ENCODE results near the gene TUBAL3. TPM values are rescaled to one million over a fixed set of nuclear protein-coding genes. Genes with fewer than 3 reads are reported as not detected.

TUBAL3 gene
- not detected for total RNA-seq

- POLR2A ChIA-PET, result interaction anchor here (0.6 to 0.9 kb wide), 2 partner anchors 12 to 919 kb away, joined by 3 to 7 read pairs; no protein-coding TSS in a partner anchor
- CTCF ChIA-PET, result interaction anchor here (0.6 to 2.9 kb wide), 7 partner anchors 13 to 589 kb away, joined by 3 to 8 read pairs (median 3); no protein-coding TSS in a partner anchor
These were observed at the start of gene TUBAL3 for GRCh38 chr10:5404208-5405041. TUBAL3 (minus strand) TSS chr10:5404828; CDS start chr10:5404792, 36 bp downstream.

GRCh38 chr10:5453749-5454489, 49.3 kb upstream of the TUBAL3 start:
- Mint-ChIP-seq H3K4me1 (peaks cover 18% of the 10 kb centered on the region), H3K4me3 (no peak overlapping the region), H3K27ac (no peak overlapping the region), H3K36me3 (ENCODE audit: low read depth) (peaks cover 39% of the 10 kb centered on the region), H3K27me3 (no peaks in the 10 kb centered on the region), H3K9me3 (ENCODE audit: low read depth) (no peaks in the 10 kb centered on the region)
- POLR2A ChIA-PET, result no interaction called here
- CTCF ChIA-PET, result interaction anchor here (0.7 to 3.6 kb wide), 3 partner anchors 10 to 615 kb away, joined by 3 to 21 read pairs (median 6); no protein-coding TSS in a partner anchor
- ATAC-seq (no peak), DNase-seq (no peak)
- intact Hi-C loops (cut with DNase I, micrococcal nuclease), result no loop called here

More at GRCh38 chr10:5404208-5405041, at the start of gene TUBAL3:
- Mint-ChIP-seq H3K27ac (no peak within 1 kb of the TSS), H3K9me3 (ENCODE audit: low read depth) (no peaks in the 10 kb centered on the region), H3K27me3 (peaks cover 4% of the 10 kb centered on the region), H3K4me1 (no peaks in the 10 kb centered on the region), H3K36me3 (ENCODE audit: low read depth) (no peaks in the 10 kb centered on the region), H3K4me3 (no peak within 1 kb of the TSS)
- DNase-seq (no peak), ATAC-seq (no peak)
- intact Hi-C loops (cut with DNase I, micrococcal nuclease), result no loop called here

GRCh38 chr10:5450605-5451384, 46.2 kb upstream of the TUBAL3 start:
- intact Hi-C loops (cut with DNase I, micrococcal nuclease), result no loop called here
- no peak for DNase-seq
- Mint-ChIP-seq H3K9me3 (ENCODE audit: low read depth) (no peaks in the 10 kb centered on the region), H3K36me3 (ENCODE audit: low read depth) (peaks cover 19% of the 10 kb centered on the region), H3K27ac (no peak overlapping the region), H3K4me3 (no peak overlapping the region), H3K27me3 (no peaks in the 10 kb centered on the region), H3K4me1 (peaks cover 33% of the 10 kb centered on the region)
- ATAC-seq, result no peak
- POLR2A ChIA-PET, result no interaction called here
- CTCF ChIA-PET, result interaction anchor here (0.6 kb wide), 1 partner anchor 206 kb away, joined by 3 read pairs; no protein-coding TSS in a partner anchor

- H3K9me3 Mint-ChIP-seq (ENCODE audit: low read depth), result no peaks in the 10 kb centered on the region
- no peak overlapping the region for H3K4me3 Mint-ChIP-seq
- no peaks in the 10 kb centered on the region for H3K27me3 Mint-ChIP-seq
- ChIA-PET POLR2A (no interaction called here), CTCF (interaction anchor here (0.6 kb wide), 1 partner anchor 207 kb away, joined by 3 read pairs; no protein-coding TSS in a partner anchor)
- ATAC-seq (no peak), DNase-seq (no peak)
- intact Hi-C loops (cut with DNase I, micrococcal nuclease), result loop anchor here (5.0 to 10.0 kb wide), 4 partner anchors 102 to 605 kb away; partner anchors contain the start of genes GDI2 (in 1 of the 2) and TASOR2 (in 1 of the 2)
- H3K27ac Mint-ChIP-seq, result no peak overlapping the region
- H3K36me3 Mint-ChIP-seq (ENCODE audit: low read depth), result peaks cover 13% of the 10 kb centered on the region
- H3K4me1 Mint-ChIP-seq, result peaks cover 35% of the 10 kb centered on the region
These were observed 45.2 kb upstream of the TUBAL3 start for GRCh38 chr10:5449823-5450222.

GRCh38 chr10:5449227-5449626, 44.6 kb upstream of the TUBAL3 start:
- ATAC-seq (no peak), DNase-seq (no peak)
- Mint-ChIP-seq H3K27me3 (no peaks in the 10 kb centered on the region), H3K4me1 (peaks cover 41% of the 10 kb centered on the region), H3K27ac (no peak overlapping the region), H3K4me3 (no peak overlapping the region), H3K9me3 (ENCODE audit: low read depth) (no peaks in the 10 kb centered on the region), H3K36me3 (ENCODE audit: low read depth) (peaks cover 13% of the 10 kb centered on the region)
- intact Hi-C loops (cut with DNase I, micrococcal nuclease), result loop anchor here (5.0 to 10.0 kb wide), 4 partner anchors 103 to 606 kb away; partner anchors contain the start of genes GDI2 (in 1 of the 2) and TASOR2 (in 1 of the 2)
- CTCF ChIA-PET, result no interaction called here
- POLR2A ChIA-PET, result no interaction called here

GRCh38 chr10:5448333-5449001, 43.8 kb upstream of the TUBAL3 start:
- no peak overlapping the region for H3K4me3 Mint-ChIP-seq
- POLR2A ChIA-PET, result interaction anchor here (0.5 kb wide), 1 partner anchor 930 kb away, joined by 4 read pairs; no protein-coding TSS in a partner anchor
- intact Hi-C loops (cut with DNase I, micrococcal nuclease), result loop anchor here (5.0 to 10.0 kb wide), 4 partner anchors 104 to 606 kb away; partner anchors contain the start of genes GDI2 (in 1 of the 2) and TASOR2 (in 1 of the 2)

GRCh38 chr10:5447611-5448071, 43.0 kb upstream of the TUBAL3 start:
- H3K36me3 Mint-ChIP-seq (ENCODE audit: low read depth), result peaks cover 8% of the 10 kb centered on the region
- ChIA-PET POLR2A (interaction anchor here (0.5 to 0.8 kb wide), 2 partner anchors 175 to 931 kb away, joined by 3 to 4 read pairs; no protein-coding TSS in a partner anchor), CTCF (interaction anchor here (0.7 to 11.0 kb wide), 11 partner anchors 9 to 610 kb away, joined by 3 to 178 read pairs (median 4); no protein-coding TSS in a partner anchor)
- intact Hi-C loops (cut with DNase I, micrococcal nuclease), result loop anchor here (1.0 to 10.0 kb wide), 6 partner anchors 101 to 607 kb away; partner anchors contain the start of genes GDI2 (in 1 of the 2) and TASOR2 (in 1 of the 2)
- H3K27me3 Mint-ChIP-seq, result no peaks in the 10 kb centered on the region
- H3K4me1 Mint-ChIP-seq, result peaks cover 51% of the 10 kb centered on the region
- DNase-seq, result peak; percentile 19
- peak overlapping the region; percentile 39 for H3K27ac Mint-ChIP-seq
- no peaks in the 10 kb centered on the region for H3K9me3 Mint-ChIP-seq (ENCODE audit: low read depth)
- peak overlapping the region; percentile 55 for H3K4me3 Mint-ChIP-seq
- peak; percentile 81 for ATAC-seq

More at GRCh38 chr10:5448333-5449001, 43.8 kb upstream of the TUBAL3 start:
- peaks cover 10% of the 10 kb centered on the region for H3K36me3 Mint-ChIP-seq (ENCODE audit: low read depth)
- H3K27ac Mint-ChIP-seq, result no peak overlapping the region
- H3K4me1 Mint-ChIP-seq, result peaks cover 47% of the 10 kb centered on the region
- DNase-seq (no peak), ATAC-seq (no peak)
- H3K27me3 Mint-ChIP-seq, result no peaks in the 10 kb centered on the region
- no peaks in the 10 kb centered on the region for H3K9me3 Mint-ChIP-seq (ENCODE audit: low read depth)
- CTCF ChIA-PET, result interaction anchor here (0.6 to 11.0 kb wide), 10 partner anchors 12 to 912 kb away, joined by 3 to 178 read pairs (median 4); no protein-coding TSS in a partner anchor

GRCh38 chr10:5447056-5447455, 42.4 kb upstream of the TUBAL3 start:
- peaks cover 6% of the 10 kb centered on the region for H3K36me3 Mint-ChIP-seq (ENCODE audit: low read depth)
- no peaks in the 10 kb centered on the region for H3K27me3 Mint-ChIP-seq

GRCh38 chr10:5446390-5446926, 41.8 kb upstream of the TUBAL3 start:
- Mint-ChIP-seq H3K36me3 (ENCODE audit: low read depth) (peaks cover 4% of the 10 kb centered on the region), H3K27me3 (no peaks in the 10 kb centered on the region), H3K4me1 (peaks cover 53% of the 10 kb centered on the region), H3K4me3 (peak overlapping the region; percentile 70), H3K27ac (peak overlapping the region; percentile 45), H3K9me3 (ENCODE audit: low read depth) (no peaks in the 10 kb centered on the region)
- peak; percentile 86 for DNase-seq
- ChIA-PET POLR2A (interaction anchor here (0.6 to 1.0 kb wide), 3 partner anchors 53 to 444 kb away, joined by 3 read pairs; partner anchors contain the start of gene FBH1), CTCF (interaction anchor here (0.7 to 11.0 kb wide), 8 partner anchors 8 to 183 kb away, joined by 3 to 178 read pairs (median 6); no protein-coding TSS in a partner anchor)
- intact Hi-C loops (cut with DNase I, micrococcal nuclease), result loop anchor here (2.0 to 10.0 kb wide), 5 partner anchors 102 to 608 kb away; partner anchors contain the start of genes GDI2 (in 1 of the 2) and TASOR2 (in 1 of the 2)
- ATAC-seq, result peak; percentile 71

More at GRCh38 chr10:5447056-5447455, 42.4 kb upstream of the TUBAL3 start:
- Mint-ChIP-seq H3K4me1 (peaks cover 53% of the 10 kb centered on the region), H3K9me3 (ENCODE audit: low read depth) (no peaks in the 10 kb centered on the region), H3K27ac (no peak overlapping the region), H3K4me3 (peak overlapping the region; percentile 55)
- intact Hi-C loops (cut with DNase I, micrococcal nuclease), result loop anchor here (1.0 to 10.0 kb wide), 6 partner anchors 102 to 608 kb away; partner anchors contain the start of genes GDI2 (in 1 of the 2) and TASOR2 (in 1 of the 2)
- DNase-seq (no peak), ATAC-seq (no peak)
- ChIA-PET CTCF (interaction anchor here (0.8 to 11.0 kb wide), 9 partner anchors 9 to 609 kb away, joined by 3 to 178 read pairs (median 5); no protein-coding TSS in a partner anchor), POLR2A (interaction anchor here (0.7 to 0.8 kb wide), 2 partner anchors 53 to 176 kb away, joined by 3 read pairs; no protein-coding TSS in a partner anchor)
